ENCODE measurements around the gene IKZF1.

IKZF1 gene

GRCh38 chr7:50359995-50360925, 55.7 kb downstream of the IKZF1 start:
- in situ Hi-C loops (cut with HindIII; ENCODE audit: low pct_ligation_motif_present, low pct_unique_long_range_greater_than_20kb, low sequenced_read_pairs), result no loop called here
- no peak for DNase-seq

GRCh38 chr7:50362142-50362541, 57.6 kb downstream of the IKZF1 start:
- DNase-seq, result no peak
- in situ Hi-C loops (cut with HindIII; ENCODE audit: low pct_ligation_motif_present, low pct_unique_long_range_greater_than_20kb, low sequenced_read_pairs), result no loop called here

- in situ Hi-C loops (cut with HindIII; ENCODE audit: low pct_ligation_motif_present, low pct_unique_long_range_greater_than_20kb, low sequenced_read_pairs), result no loop called here
- DNase-seq, result no peak
Observed at GRCh38 chr7:50362712-50363282, 58.3 kb downstream of the IKZF1 start.

- no peak for DNase-seq
- in situ Hi-C loops (cut with HindIII; ENCODE audit: low pct_ligation_motif_present, low pct_unique_long_range_greater_than_20kb, low sequenced_read_pairs), result no loop called here
Observed at GRCh38 chr7:50363327-50364060, 59.0 kb downstream of the IKZF1 start.

GRCh38 chr7:50364645-50365044, 60.1 kb downstream of the IKZF1 start:
- in situ Hi-C loops (cut with HindIII; ENCODE audit: low pct_ligation_motif_present, low pct_unique_long_range_greater_than_20kb, low sequenced_read_pairs), result no loop called here
- no peak for DNase-seq

GRCh38 chr7:50366311-50366710, 61.8 kb downstream of the IKZF1 start:
- in situ Hi-C loops (cut with HindIII; ENCODE audit: low pct_ligation_motif_present, low pct_unique_long_range_greater_than_20kb, low sequenced_read_pairs), result no loop called here
- no peak for DNase-seq

GRCh38 chr7:50367100-50367499, 62.6 kb downstream of the IKZF1 start:
- DNase-seq, result no peak
- in situ Hi-C loops (cut with HindIII; ENCODE audit: low pct_ligation_motif_present, low pct_unique_long_range_greater_than_20kb, low sequenced_read_pairs), result no loop called here

- no peak for DNase-seq
- in situ Hi-C loops (cut with HindIII; ENCODE audit: low pct_ligation_motif_present, low pct_unique_long_range_greater_than_20kb, low sequenced_read_pairs), result no loop called here
Observed at GRCh38 chr7:50367570-50367969, 63.1 kb downstream of the IKZF1 start.

- in situ Hi-C loops (cut with HindIII; ENCODE audit: low pct_ligation_motif_present, low pct_unique_long_range_greater_than_20kb, low sequenced_read_pairs), result no loop called here
- no peak for DNase-seq
Observed at GRCh38 chr7:50368366-50368765, 63.9 kb downstream of the IKZF1 start.

- in situ Hi-C loops (cut with HindIII; ENCODE audit: low pct_ligation_motif_present, low pct_unique_long_range_greater_than_20kb, low sequenced_read_pairs), result no loop called here
- peak; percentile 44 for DNase-seq
Observed at GRCh38 chr7:50369143-50370026, 64.9 kb downstream of the IKZF1 start.

GRCh38 chr7:50370884-50371283, 66.4 kb downstream of the IKZF1 start:
- no peak for DNase-seq
- in situ Hi-C loops (cut with HindIII; ENCODE audit: low pct_ligation_motif_present, low pct_unique_long_range_greater_than_20kb, low sequenced_read_pairs), result no loop called here

GRCh38 chr7:50371551-50372021, 67.1 kb downstream of the IKZF1 start:
- in situ Hi-C loops (cut with HindIII; ENCODE audit: low pct_ligation_motif_present, low pct_unique_long_range_greater_than_20kb, low sequenced_read_pairs), result no loop called here
- no peak for DNase-seq

GRCh38 chr7:50372923-50373322, 68.4 kb downstream of the IKZF1 start:
- no peak for DNase-seq
- in situ Hi-C loops (cut with HindIII; ENCODE audit: low pct_ligation_motif_present, low pct_unique_long_range_greater_than_20kb, low sequenced_read_pairs), result no loop called here

GRCh38 chr7:50376056-50376820, 71.7 kb downstream of the IKZF1 start:
- in situ Hi-C loops (cut with HindIII; ENCODE audit: low pct_ligation_motif_present, low pct_unique_long_range_greater_than_20kb, low sequenced_read_pairs), result no loop called here
- no peak for DNase-seq

GRCh38 chr7:50377356-50377755, 72.8 kb downstream of the IKZF1 start:
- DNase-seq, result no peak
- in situ Hi-C loops (cut with HindIII; ENCODE audit: low pct_ligation_motif_present, low pct_unique_long_range_greater_than_20kb, low sequenced_read_pairs), result no loop called here

GRCh38 chr7:50379082-50379481, 74.6 kb downstream of the IKZF1 start:
- in situ Hi-C loops (cut with HindIII; ENCODE audit: low pct_ligation_motif_present, low pct_unique_long_range_greater_than_20kb, low sequenced_read_pairs), result no loop called here
- no peak for DNase-seq

- DNase-seq, result no peak
- in situ Hi-C loops (cut with HindIII; ENCODE audit: low pct_ligation_motif_present, low pct_unique_long_range_greater_than_20kb, low sequenced_read_pairs), result no loop called here
Observed at GRCh38 chr7:50379539-50379938, 75.0 kb downstream of the IKZF1 start.

GRCh38 chr7:50382455-50382854, 77.9 kb downstream of the IKZF1 start:
- in situ Hi-C loops (cut with HindIII; ENCODE audit: low pct_ligation_motif_present, low pct_unique_long_range_greater_than_20kb, low sequenced_read_pairs), result no loop called here
- DNase-seq, result no peak

All from ACHN (cell line).